Amygdala (tissue), 56 donors: ENCODE measurements around the gene ECM2.
"Not testable (repeated sequence)": the region's sequence is repeated elsewhere in the genome, so short reads cannot be mapped to it uniquely, and the experiment has no call there.

ENCODE experiments used
- DNase-seq, 56 donors: peaks; one replicate each; lab custom pipeline; 2025; lab: John Stamatoyannopoulos, UW

The ECM2 gene

GRCh38 chr9:92535940-92536850 is at the start of gene ECM2:
TSS of gene ECM2 (minus strand) at chr9:92535990. CDS start at chr9:92522866, 13,124 bp downstream.
- DNase-seq, result no peak

GRCh38 chr9:92576175-92576574 is 40.4 kb upstream of the ECM2 start:
- DNase-seq, result no peak

GRCh38 chr9:92573612-92574011 is 37.8 kb upstream of the ECM2 start:
- not testable (repeated sequence) for DNase-seq

GRCh38 chr9:92571871-92572270 is 36.1 kb upstream of the ECM2 start:
- DNase-seq, result not testable (repeated sequence)

- DNase-seq, result no peak
These were observed 29.2 kb upstream of the ECM2 start for GRCh38 chr9:92564982-92565381.

- no peak for DNase-seq
These were observed 28.7 kb upstream of the ECM2 start for GRCh38 chr9:92564504-92564903.

- DNase-seq, result no peak
These were observed 27.6 kb upstream of the ECM2 start for GRCh38 chr9:92563116-92564100.

- no peak for DNase-seq
These were observed 26.7 kb upstream of the ECM2 start for GRCh38 chr9:92562461-92562967.

GRCh38 chr9:92561374-92562330 is 25.9 kb upstream of the ECM2 start:
- DNase-seq, result no peak

- no peak for DNase-seq
These were observed 23.0 kb upstream of the ECM2 start for GRCh38 chr9:92558612-92559374.

GRCh38 chr9:92550765-92551164 is 15.0 kb upstream of the ECM2 start:
- DNase-seq, result no peak

GRCh38 chr9:92547356-92547755 is 11.6 kb upstream of the ECM2 start:
- no peak for DNase-seq

- no peak for DNase-seq
These were observed 9.3 kb upstream of the ECM2 start for GRCh38 chr9:92545002-92545510.

- no peak for DNase-seq
These were observed 8.2 kb upstream of the ECM2 start for GRCh38 chr9:92543972-92544371.

- DNase-seq, result no peak
These were observed 2.8 kb upstream of the ECM2 start for GRCh38 chr9:92538541-92538940.

GRCh38 chr9:92534674-92535073 is 1.1 kb downstream of the ECM2 start:
- DNase-seq, result no peak

GRCh38 chr9:92534204-92534603 is 1.6 kb downstream of the ECM2 start:
- no peak for DNase-seq

- no peak for DNase-seq
These were observed 4.9 kb downstream of the ECM2 start for GRCh38 chr9:92530893-92531292.

GRCh38 chr9:92529124-92529523 is 6.7 kb downstream of the ECM2 start:
- no peak for DNase-seq
